Vagina (tissue), 2 donors: Measurements from ENCODE around the gene ESPNL. TPM values are rescaled to one million over a fixed set of nuclear protein-coding genes. Genes with fewer than 3 reads are reported as not detected.
"Not testable (repeated sequence)": the region's sequence is repeated elsewhere in the genome, so short reads cannot be mapped to it uniquely, and the experiment has no call there.

Source experiments
- DNase-seq, 2 donors: peaks; one replicate each; pipeline ENCODE4 v3.0.0-alpha.2; 2017; ENCODE audit errors: extremely low spot score in 2 of 2
- H3K27ac ChIP-seq: fragments of 200-600 bp; sonication (generic); one replicate; pipeline ENCODE4 v1.5.1; 2019
- H3K27me3 ChIP-seq: fragments of 200-600 bp; sonication (generic); one replicate; pipeline ENCODE4 v1.5.1; 2019
- H3K36me3 ChIP-seq, 2 donors: fragments of 200-600 bp; sonication (generic); one replicate each; pipeline ENCODE4 v1.5.1; 2017 to 2019
- H3K4me1 ChIP-seq: fragments of 200-600 bp; sonication (generic); one replicate; pipeline ENCODE4 v1.5.1; 2019
- H3K4me3 ChIP-seq, 2 donors: fragments of 200-600 bp; sonication (generic); 1 replicate in 1 of 2; 2 replicates in 1 of 2; pipeline ENCODE4 v1.5.1; 2016 to 2019
- H3K9me3 ChIP-seq: fragments of 200-600 bp; sonication (generic); one replicate; pipeline ENCODE4 v1.5.1; 2019
- CTCF ChIP-seq, 3 experiments: fragments of 450-650 bp in 2 of 3; fragments of 200-600 bp in 1 of 3; sonication (generic) in 1 of 3; IDR thresholded peaks; one replicate each; pipeline ENCODE4 v1.5.1; 2017 to 2019; ENCODE audit warnings: antibody characterized with exemption in 3 of 3, mild to moderate bottlenecking in 2 of 3, moderate library complexity in 2 of 3
- POLR2A ChIP-seq, 2 donors: fragments of 450-650 bp; IDR thresholded peaks; one replicate each; pipeline ENCODE4 v1.6.1; 2017; ENCODE audit warnings: antibody characterized with exemption in 2 of 2, mild to moderate bottlenecking in 2 of 2, moderate library complexity in 2 of 2
- POLR2AphosphoS5 ChIP-seq, 2 donors: sonication (generic); formaldehyde crosslinking; IDR thresholded peaks; one replicate each; pipeline ENCODE4 v1.9.0; 2017; ENCODE audit warnings: antibody characterized with exemption in 2 of 2, mild to moderate bottlenecking in 2 of 2, low read depth in 1 of 2; ENCODE audit not compliant: insufficient read depth in 1 of 2
- intact Hi-C: fragments of 100-400 bp; cut with DNase I; formaldehyde crosslinking; loops from one replicate; pipeline ENCODE4 v1.15.1; 2023
- total RNA-seq: library from RNA; depleted of rRNA; stranded (reverse); fragments of >200 nt; gene quantifications from one replicate; pipeline ENCODE4 v1.2.3, GENCODE V29; 2016

Gene ESPNL
- total RNA-seq, 1 donor from 2014 or later = 0.74 TPM

GRCh38 chr2:238064376-238064775 lies 35.8 kb upstream of the ESPNL start:
- intact Hi-C loops = loop anchor here (10.0 kb wide), 1 partner anchor 180 kb away; the partner anchor contains the start of gene HES6
- H3K27ac ChIP-seq = no peak overlapping the region
- peaks cover 20% of the 10 kb centered on the region for H3K4me1 ChIP-seq
- H3K9me3 ChIP-seq = no peaks in the 10 kb centered on the region
- peaks cover 0 to 13% of the 10 kb centered on the region in 2 donors for H3K36me3 ChIP-seq
- TF ChIP-seq CTCF (IDR thresholded peaks at IDR 0.05) (no peak), POLR2AphosphoS5 (IDR thresholded peaks at IDR 0.05; ENCODE audit: insufficient read depth in 1 of 2, low read depth in 1 of 2) (no peak), POLR2A (IDR thresholded peaks at IDR 0.05) (no peak)
- H3K27me3 ChIP-seq = no peaks in the 10 kb centered on the region
- DNase-seq = no peak
- H3K4me3 ChIP-seq = no peak overlapping the region

- Histone ChIP-seq H3K27ac (no peak overlapping the region), H3K4me3 (no peak overlapping the region), H3K4me1 (peaks cover 12% of the 10 kb centered on the region), H3K27me3 (no peaks in the 10 kb centered on the region), H3K36me3 (peaks cover 0 to 19% of the 10 kb centered on the region in 2 donors), H3K9me3 (no peaks in the 10 kb centered on the region)
- no peak for TF ChIP-seq CTCF (IDR thresholded peaks at IDR 0.05)
- no peak for TF ChIP-seq POLR2AphosphoS5 (IDR thresholded peaks at IDR 0.05; ENCODE audit: insufficient read depth in 1 of 2, low read depth in 1 of 2)
- TF ChIP-seq POLR2A (IDR thresholded peaks at IDR 0.05) = no peak
- intact Hi-C loops = loop anchor here (10.0 kb wide), 1 partner anchor 180 kb away; the partner anchor contains the start of gene HES6
- DNase-seq = no peak
Observed at GRCh38 chr2:238065071-238065846, 34.9 kb upstream of the ESPNL start.

- Histone ChIP-seq H3K4me3 (no peak overlapping the region), H3K27me3 (no peaks in the 10 kb centered on the region), H3K36me3 (peaks cover 0 to 19% of the 10 kb centered on the region in 2 donors), H3K27ac (no peak overlapping the region), H3K4me1 (peaks cover 11% of the 10 kb centered on the region), H3K9me3 (no peaks in the 10 kb centered on the region)
- TF ChIP-seq CTCF (IDR thresholded peaks at IDR 0.05) (no peak), POLR2AphosphoS5 (IDR thresholded peaks at IDR 0.05; ENCODE audit: insufficient read depth in 1 of 2, low read depth in 1 of 2) (no peak), POLR2A (IDR thresholded peaks at IDR 0.05) (no peak)
- intact Hi-C loops = loop anchor here (10.0 kb wide), 1 partner anchor 179 kb away; the partner anchor contains the start of gene HES6
- DNase-seq = no peak
Observed at GRCh38 chr2:238066218-238066617, 33.9 kb upstream of the ESPNL start.

GRCh38 chr2:238066718-238067117 lies 33.4 kb upstream of the ESPNL start:
- H3K4me1 ChIP-seq, H3K4me3 ChIP-seq, H3K9me3 ChIP-seq, H3K27ac ChIP-seq, H3K27me3 ChIP-seq, DNase-seq: not testable (repeated sequence)
- intact Hi-C loops = loop anchor here (10.0 kb wide), 1 partner anchor 178 kb away; the partner anchor contains the start of gene HES6
- peaks cover 0 to 19% of the 10 kb centered on the region in 2 donors for H3K36me3 ChIP-seq

- no peak for DNase-seq
- Histone ChIP-seq H3K27ac (no peak overlapping the region), H3K9me3 (no peaks in the 10 kb centered on the region), H3K4me3 (no peak overlapping the region), H3K4me1 (no peaks in the 10 kb centered on the region), H3K36me3 (peaks cover 0 to 19% of the 10 kb centered on the region in 2 donors), H3K27me3 (no peaks in the 10 kb centered on the region)
- intact Hi-C loops = loop anchor here (10.0 kb wide), 1 partner anchor 177 kb away; the partner anchor contains the start of gene HES6
- TF ChIP-seq CTCF (IDR thresholded peaks at IDR 0.05) (no peak), POLR2A (IDR thresholded peaks at IDR 0.05) (no peak), POLR2AphosphoS5 (IDR thresholded peaks at IDR 0.05; ENCODE audit: insufficient read depth in 1 of 2, low read depth in 1 of 2) (no peak)
Observed at GRCh38 chr2:238067939-238068338, 32.2 kb upstream of the ESPNL start.
